K562 (cell line): ENCODE results near the gene PSMB2. TPM values are rescaled to one million over a fixed set of nuclear protein-coding genes. Genes with fewer than 3 reads are reported as not detected.
A peak's percentile ranks its signal among the peaks of the same experiment; 100 is the strongest.

Source experiments
- BMI1 ChIP-seq: fragments of 150-350 bp; IDR thresholded peaks from 2 replicates; pipeline ENCODE4 v1.6.1; 2014; ENCODE audit warnings: low read length
- BRF1 ChIP-seq: IDR thresholded peaks from 3 replicates; pipeline ENCODE4 v1.6.1; 2011; ENCODE audit warnings: borderline replicate concordance, mild to moderate bottlenecking; ENCODE audit not compliant: insufficient read length; ENCODE audit errors: extremely low read depth
- GATAD2B ChIP-seq: fragments of 450-650 bp; IDR thresholded peaks from 2 replicates; pipeline ENCODE4 v1.6.1; 2017; ENCODE audit warnings: mild to moderate bottlenecking, borderline replicate concordance
- HEY1 ChIP-seq: fragments of 250-450 bp; sonication (Bioruptor Pico); IDR thresholded peaks from 2 replicates; pipeline ENCODE4 v1.5.0; 2020; ENCODE audit warnings: mild to moderate bottlenecking, moderate library complexity, borderline replicate concordance
- IFI16 ChIP-seq: fragments of 250-450 bp; sonication (Bioruptor Pico); IDR thresholded peaks from 2 replicates; pipeline ENCODE4 v2.1.2; 2022; ENCODE audit warnings: mild to moderate bottlenecking, inconsistent platforms
- ILK ChIP-seq: fragments of 450-650 bp; IDR thresholded peaks from 2 replicates; pipeline ENCODE4 v1.6.1; 2016; ENCODE audit warnings: missing genetic modification characterization, low read depth, mild to moderate bottlenecking, missing compliant biosample characterization, moderate library complexity, borderline replicate concordance
- IRF2 ChIP-seq: sonication (generic); formaldehyde crosslinking; IDR thresholded peaks from 2 replicates; pipeline ENCODE4 v1.8.1; 2022; ENCODE audit warnings: mild to moderate bottlenecking, missing genetic modification reagents
- NR2C1 ChIP-seq, 2 experiments: fragments of 450-650 bp; IDR thresholded peaks; 2 replicates each; pipeline ENCODE4 v1.6.1; 2017; ENCODE audit warnings: mild to moderate bottlenecking in 2 of 2, antibody characterized with exemption in 1 of 2, inconsistent platforms in 1 of 2, missing compliant biosample characterization in 1 of 2, missing genetic modification characterization in 1 of 2
- RFX7 ChIP-seq: fragments of 250-450 bp; sonication (Bioruptor Pico); IDR thresholded peaks from 2 replicates; pipeline ENCODE4 v1.5.1; 2021; ENCODE audit warnings: mild to moderate bottlenecking
- SLC30A9 ChIP-seq: fragments of 250-450 bp; sonication (Bioruptor Pico); IDR thresholded peaks from 2 replicates; pipeline ENCODE4 v1.8.0; 2022; ENCODE audit warnings: mild to moderate bottlenecking, moderate library complexity
- SRSF3 ChIP-seq: fragments of 200-400 bp; formaldehyde crosslinking; IDR thresholded peaks from 2 replicates; pipeline ENCODE4 v1.6.1; 2016; ENCODE audit warnings: mild to moderate bottlenecking, low read length, moderate library complexity; ENCODE audit not compliant: insufficient read depth
- SUPT5H ChIP-seq: fragments of 450-650 bp; IDR thresholded peaks from 2 replicates; pipeline ENCODE4 v1.6.1; 2016
- XRCC4 ChIP-seq: IDR thresholded peaks from one replicate; pipeline ENCODE4 v1.6.1; 2011; ENCODE audit not compliant: insufficient read depth, insufficient read length; ENCODE audit errors: extremely low read depth
- ZNF165 ChIP-seq: fragments of 250-450 bp; sonication (Bioruptor Pico); IDR thresholded peaks from 2 replicates; pipeline ENCODE4 v1.4.0; 2020; ENCODE audit warnings: borderline replicate concordance
- ZNF184 ChIP-seq: sonication (generic); formaldehyde crosslinking; IDR thresholded peaks from 2 replicates; pipeline ENCODE4 v1.5.0; 2020; ENCODE audit warnings: missing genetic modification reagents
- ZNF23 ChIP-seq: fragments of 250-450 bp; sonication (Bioruptor Pico); IDR thresholded peaks from 2 replicates; pipeline ENCODE4 v1.4.0; 2020; ENCODE audit warnings: mild to moderate bottlenecking
- ZNF347 ChIP-seq: fragments of 450-650 bp; formaldehyde crosslinking; IDR thresholded peaks from 2 replicates; pipeline ENCODE4 v1.4.0; 2020; ENCODE audit warnings: low read depth, mild to moderate bottlenecking, moderate library complexity
- polyA plus RNA-seq, 8 experiments: library from polyadenylated mRNA; depleted of rRNA in 4 of 8; stranded (reverse) in 5 of 8; unstranded in 3 of 8; fragments of >200 nt; fragmentation: Nextera tagmentation in 2 of 8; fragmentation: Illumina TruSeq in 1 of 8; extraction: Ambion mirVana in 2 of 8; extraction: Trizol in 1 of 8; gene quantifications; 2 replicates each; pipeline versions ENCODE4 v1.2.1 to v1.2.3, GENCODE V29; 2011 to 2014; ENCODE audit warnings: inconsistent platforms in 1 of 8, missing spikeins in 1 of 8
- total RNA-seq, 7 experiments: library from RNA; depleted of rRNA in 6 of 7; stranded (reverse); fragments of >200 nt in 6 of 7; fragmentation: Illumina TruSeq in 2 of 7; extraction: Trizol in 2 of 7; gene quantifications; 2 replicates each; pipeline versions ENCODE4 v1.2.1 to v1.2.3, GENCODE V29; 2011 to 2021; ENCODE audit warnings: low replicate concordance in 1 of 7
- TF ChIP-seq, protein P1 (sequence below): fragments of 250-450 bp; sonication (Bioruptor Pico); IDR thresholded peaks from 2 replicates; pipeline ENCODE4 v1.8.0; 2022; ENCODE audit warnings: inconsistent platforms
- TF ChIP-seq, protein P2 (sequence below), 3 experiments: fragments of 200-800 bp in 1 of 3; sonication (Bioruptor generic) in 1 of 3; sonication (generic) in 1 of 3; formaldehyde crosslinking in 1 of 3; IDR thresholded peaks; 2 replicates each; pipeline versions ENCODE4 v1.6.1 to v1.8.0; 2016 to 2022; ENCODE audit warnings: mild to moderate bottlenecking in 2 of 3, missing compliant biosample characterization in 2 of 3, missing genetic modification characterization in 2 of 3, missing genetic modification reagents in 1 of 3
- TF ChIP-seq, protein P3 (sequence below), 2 experiments: IDR thresholded peaks; 2 replicates each; pipeline ENCODE4 v1.6.1; 2011; ENCODE audit warnings: borderline replicate concordance in 1 of 2, control low read depth in 1 of 2, low read depth in 1 of 2, low read length in 1 of 2, mild to moderate bottlenecking in 1 of 2, mixed read lengths in 1 of 2, moderate library complexity in 1 of 2; ENCODE audit not compliant: insufficient read depth in 1 of 2, insufficient read length in 1 of 2, poor library complexity in 1 of 2, severe bottlenecking in 1 of 2; ENCODE audit errors: extremely low read depth in 1 of 2
- TF ChIP-seq, protein P4 (sequence below), 3 experiments: IDR thresholded peaks in 2 of 3; conservative IDR thresholded peaks in 1 of 3; 2 replicates each; pipeline ENCODE4 v1.5.1; 2011 to 2012; ENCODE audit warnings: low read length in 3 of 3, mild to moderate bottlenecking in 3 of 3, control low read depth in 2 of 3, improper control_type of control experiment in 1 of 3, inconsistent platforms in 1 of 3, low read depth in 1 of 3, mixed read lengths in 1 of 3, moderate library complexity in 1 of 3; ENCODE audit not compliant: insufficient read depth in 2 of 3

PSMB2 gene
- total and polyA plus RNA-seq, 9 of the 15 experiments (the other 6 are each of a cell fraction or from before 2014, with no cell fraction given), result 71.7 to 543 (median 165) TPM

DNA sequence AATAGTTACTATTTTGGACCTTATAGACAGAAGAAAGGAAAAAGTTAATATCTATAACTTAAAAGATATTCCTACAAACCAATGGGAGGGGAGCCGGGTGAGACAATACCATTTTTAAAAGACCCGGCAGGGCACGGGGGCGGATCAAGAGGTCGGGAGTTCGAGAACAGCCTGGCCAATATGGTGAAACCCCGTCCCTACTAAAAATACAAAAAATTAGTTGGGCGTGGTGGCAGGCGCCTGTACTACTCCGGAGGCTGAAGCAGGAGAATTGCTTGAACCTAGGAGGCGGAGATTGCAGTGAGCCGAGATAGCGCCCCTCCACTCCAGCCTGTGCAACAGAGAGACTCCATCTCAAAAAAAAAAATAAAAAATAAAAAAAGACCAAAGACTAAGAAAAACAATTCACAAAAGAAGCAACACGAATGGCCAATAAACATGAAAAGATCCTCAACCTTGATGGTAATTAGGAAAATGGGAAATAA, 1.2 kb upstream of the PSMB2 start (continued):
- TF ChIP-seq, protein P1, sequence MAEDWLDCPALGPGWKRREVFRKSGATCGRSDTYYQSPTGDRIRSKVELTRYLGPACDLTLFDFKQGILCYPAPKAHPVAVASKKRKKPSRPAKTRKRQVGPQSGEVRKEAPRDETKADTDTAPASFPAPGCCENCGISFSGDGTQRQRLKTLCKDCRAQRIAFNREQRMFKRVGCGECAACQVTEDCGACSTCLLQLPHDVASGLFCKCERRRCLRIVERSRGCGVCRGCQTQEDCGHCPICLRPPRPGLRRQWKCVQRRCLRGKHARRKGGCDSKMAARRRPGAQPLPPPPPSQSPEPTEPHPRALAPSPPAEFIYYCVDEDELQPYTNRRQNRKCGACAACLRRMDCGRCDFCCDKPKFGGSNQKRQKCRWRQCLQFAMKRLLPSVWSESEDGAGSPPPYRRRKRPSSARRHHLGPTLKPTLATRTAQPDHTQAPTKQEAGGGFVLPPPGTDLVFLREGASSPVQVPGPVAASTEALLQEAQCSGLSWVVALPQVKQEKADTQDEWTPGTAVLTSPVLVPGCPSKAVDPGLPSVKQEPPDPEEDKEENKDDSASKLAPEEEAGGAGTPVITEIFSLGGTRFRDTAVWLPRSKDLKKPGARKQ, result no peak
- TF ChIP-seq SUPT5H (no peak), IRF2 (CRISPR knock-in tag) (no peak), ZNF347 (CRISPR knock-in tag) (no peak), GATAD2B (peak; percentile 43; the same call in 1 of the 2 replicates), IFI16 (CRISPR knock-in tag) (no peak), ZNF23 (CRISPR knock-in tag) (no peak), BRF1 (no peak), ZNF165 (CRISPR knock-in tag) (no peak), BMI1 (no peak), NR2C1 (IDR thresholded peaks at IDR 0.05) (0 out of 2 replicates have a peak, but pooled peaks have one; percentile 7), NR2C1 (tag; IDR thresholded peaks at IDR 0.05) (no peak), RFX7 (no peak), ILK (tag) (no peak), SLC30A9 (no peak), SRSF3 (no peak), ZNF184 (CRISPR knock-in tag) (no peak), XRCC4 (no peak), HEY1 (CRISPR knock-in tag) (no peak)
- TF ChIP-seq, protein P2, sequence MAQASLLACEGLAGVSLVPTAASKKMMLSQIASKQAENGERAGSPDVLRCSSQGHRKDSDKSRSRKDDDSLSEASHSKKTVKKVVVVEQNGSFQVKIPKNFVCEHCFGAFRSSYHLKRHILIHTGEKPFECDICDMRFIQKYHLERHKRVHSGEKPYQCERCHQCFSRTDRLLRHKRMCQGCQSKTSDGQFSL (CRISPR knock-in tag; IDR thresholded peaks at IDR 0.05), result 0 out of 2 replicates have a peak, but pooled peaks have one; percentile 29
- TF ChIP-seq, protein P2 (tag; IDR thresholded peaks at IDR 0.05), result no peak
- TF ChIP-seq, protein P3, sequence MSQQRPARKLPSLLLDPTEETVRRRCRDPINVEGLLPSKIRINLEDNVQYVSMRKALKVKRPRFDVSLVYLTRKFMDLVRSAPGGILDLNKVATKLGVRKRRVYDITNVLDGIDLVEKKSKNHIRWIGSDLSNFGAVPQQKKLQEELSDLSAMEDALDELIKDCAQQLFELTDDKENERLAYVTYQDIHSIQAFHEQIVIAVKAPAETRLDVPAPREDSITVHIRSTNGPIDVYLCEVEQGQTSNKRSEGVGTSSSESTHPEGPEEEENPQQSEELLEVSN (IDR thresholded peaks at IDR 0.05; ENCODE audit: borderline replicate concordance in 1 of 2, extremely low read depth in 1 of 2, insufficient read depth in 1 of 2, insufficient read length in 1 of 2, low read depth in 1 of 2, low read length in 1 of 2, poor library complexity in 1 of 2, severe bottlenecking in 1 of 2), result no peak
- TF ChIP-seq, protein P4, sequence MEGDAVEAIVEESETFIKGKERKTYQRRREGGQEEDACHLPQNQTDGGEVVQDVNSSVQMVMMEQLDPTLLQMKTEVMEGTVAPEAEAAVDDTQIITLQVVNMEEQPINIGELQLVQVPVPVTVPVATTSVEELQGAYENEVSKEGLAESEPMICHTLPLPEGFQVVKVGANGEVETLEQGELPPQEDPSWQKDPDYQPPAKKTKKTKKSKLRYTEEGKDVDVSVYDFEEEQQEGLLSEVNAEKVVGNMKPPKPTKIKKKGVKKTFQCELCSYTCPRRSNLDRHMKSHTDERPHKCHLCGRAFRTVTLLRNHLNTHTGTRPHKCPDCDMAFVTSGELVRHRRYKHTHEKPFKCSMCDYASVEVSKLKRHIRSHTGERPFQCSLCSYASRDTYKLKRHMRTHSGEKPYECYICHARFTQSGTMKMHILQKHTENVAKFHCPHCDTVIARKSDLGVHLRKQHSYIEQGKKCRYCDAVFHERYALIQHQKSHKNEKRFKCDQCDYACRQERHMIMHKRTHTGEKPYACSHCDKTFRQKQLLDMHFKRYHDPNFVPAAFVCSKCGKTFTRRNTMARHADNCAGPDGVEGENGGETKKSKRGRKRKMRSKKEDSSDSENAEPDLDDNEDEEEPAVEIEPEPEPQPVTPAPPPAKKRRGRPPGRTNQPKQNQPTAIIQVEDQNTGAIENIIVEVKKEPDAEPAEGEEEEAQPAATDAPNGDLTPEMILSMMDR (IDR thresholded peaks at IDR 0.05 in 2 of 3, conservative IDR thresholded peaks at IDR 0.05 in 1 of 3; ENCODE audit: insufficient read depth in 2 of 3, low read depth in 1 of 3, low read length in 3 of 3), result peak in 1 of 3 experiments; percentile 13; a peak in 1 of 6 replicates
